Measurements from ENCODE around the gene KRT85.

- TF ChIP-seq CTCF (IDR thresholded peaks at IDR 0.05; ENCODE audit: insufficient read depth, low read depth, low read length) (no peak), EZH2 (IDR thresholded peaks at IDR 0.05; ENCODE audit: insufficient read depth, low read length) (no peak)
These were observed 5.7 kb downstream of the KRT85 start for GRCh38 chr12:52361553-52361952.

Measured in astrocyte (in vitro differentiated cells and primary cell).